ENCODE measurements around the gene ZBTB44.

DNA sequence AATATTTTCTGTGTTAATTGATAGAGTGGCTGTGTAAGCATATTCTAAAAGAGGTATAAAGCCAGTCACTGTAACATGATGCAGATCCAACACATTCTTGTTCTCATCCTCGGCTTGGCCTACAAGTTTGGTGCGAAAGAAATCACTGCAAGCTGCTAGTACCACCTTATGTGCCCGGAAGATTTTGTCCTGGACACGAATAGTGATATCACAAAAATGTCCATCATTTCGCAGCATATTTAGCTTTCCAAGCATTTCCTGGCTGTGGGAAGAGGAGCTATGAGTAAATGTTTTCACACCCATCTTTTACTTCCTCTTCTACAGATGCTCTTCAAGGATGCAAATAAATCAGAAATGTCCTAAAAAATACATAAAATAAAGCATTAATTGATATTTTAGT lies 53.1 kb downstream of the ZBTB44 start:
- TF ChIP-seq, protein P1, sequence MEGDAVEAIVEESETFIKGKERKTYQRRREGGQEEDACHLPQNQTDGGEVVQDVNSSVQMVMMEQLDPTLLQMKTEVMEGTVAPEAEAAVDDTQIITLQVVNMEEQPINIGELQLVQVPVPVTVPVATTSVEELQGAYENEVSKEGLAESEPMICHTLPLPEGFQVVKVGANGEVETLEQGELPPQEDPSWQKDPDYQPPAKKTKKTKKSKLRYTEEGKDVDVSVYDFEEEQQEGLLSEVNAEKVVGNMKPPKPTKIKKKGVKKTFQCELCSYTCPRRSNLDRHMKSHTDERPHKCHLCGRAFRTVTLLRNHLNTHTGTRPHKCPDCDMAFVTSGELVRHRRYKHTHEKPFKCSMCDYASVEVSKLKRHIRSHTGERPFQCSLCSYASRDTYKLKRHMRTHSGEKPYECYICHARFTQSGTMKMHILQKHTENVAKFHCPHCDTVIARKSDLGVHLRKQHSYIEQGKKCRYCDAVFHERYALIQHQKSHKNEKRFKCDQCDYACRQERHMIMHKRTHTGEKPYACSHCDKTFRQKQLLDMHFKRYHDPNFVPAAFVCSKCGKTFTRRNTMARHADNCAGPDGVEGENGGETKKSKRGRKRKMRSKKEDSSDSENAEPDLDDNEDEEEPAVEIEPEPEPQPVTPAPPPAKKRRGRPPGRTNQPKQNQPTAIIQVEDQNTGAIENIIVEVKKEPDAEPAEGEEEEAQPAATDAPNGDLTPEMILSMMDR (IDR thresholded peaks at IDR 0.05), result no peak
- TF ChIP-seq POLR2A (IDR thresholded peaks at IDR 0.05), result no peak
